Osteoblast (primary cell): Measurements from ENCODE around the gene PDE10A. TPM values are rescaled to one million over a fixed set of nuclear protein-coding genes. Genes with fewer than 3 reads are reported as not detected.

ENCODE experiments used
- DNase-seq: peaks from one replicate; pipeline ENCODE4 v3.0.0; 2011; ENCODE audit warnings: low spot score, mixed read lengths; ENCODE audit not compliant: insufficient read length; ENCODE audit errors: missing footprints
- H2AFZ ChIP-seq: 2 replicates; pipeline ENCODE4 v1.6.0; 2011; ENCODE audit warnings: mild to moderate bottlenecking, low read length
- H3K27ac ChIP-seq: 2 replicates; pipeline ENCODE4 v1.5.1; 2011; ENCODE audit warnings: mild to moderate bottlenecking, low read depth, low read length, moderate library complexity
- H3K27me3 ChIP-seq: 2 replicates; pipeline ENCODE4 v1.6.0; 2012; ENCODE audit warnings: mild to moderate bottlenecking, control low read depth, inconsistent platforms, low read length, moderate library complexity; ENCODE audit not compliant: insufficient read depth
- H3K36me3 ChIP-seq: 2 replicates; pipeline ENCODE4 v1.5.1; 2011; ENCODE audit warnings: mild to moderate bottlenecking, low read length, control low read depth, moderate library complexity; ENCODE audit not compliant: insufficient read depth
- H3K4me1 ChIP-seq: 2 replicates; pipeline ENCODE4 v1.5.1; 2011; ENCODE audit warnings: mild to moderate bottlenecking, low read length, control low read depth, moderate library complexity; ENCODE audit not compliant: insufficient read depth
- H3K4me2 ChIP-seq: 2 replicates; pipeline ENCODE4 v1.6.0; 2011; ENCODE audit warnings: mild to moderate bottlenecking, low read length; ENCODE audit not compliant: insufficient read depth
- H3K4me3 ChIP-seq: fragments of 200-600 bp; sonication (generic); 3 replicates; pipeline ENCODE4 v1.5.1; 2012; ENCODE audit warnings: mild to moderate bottlenecking, low read length, inconsistent platforms; ENCODE audit not compliant: insufficient read depth
- H3K79me2 ChIP-seq: 2 replicates; pipeline ENCODE4 v1.6.0; 2012; ENCODE audit warnings: mild to moderate bottlenecking, low read length, control low read depth, inconsistent platforms; ENCODE audit not compliant: insufficient read depth
- H3K9me3 ChIP-seq: 2 replicates; pipeline ENCODE4 v1.5.1; 2011; ENCODE audit warnings: low read depth, low read length, control low read depth
- H4K20me1 ChIP-seq: 2 replicates; pipeline ENCODE4 v1.6.0; 2012; ENCODE audit warnings: mild to moderate bottlenecking, low read length, control low read depth; ENCODE audit not compliant: insufficient read depth
- CTCF ChIP-seq: IDR thresholded peaks from 2 replicates; pipeline ENCODE4 v1.5.1; 2011; ENCODE audit warnings: mild to moderate bottlenecking, low read depth, low read length, moderate library complexity; ENCODE audit errors: extremely low read depth
- total RNA-seq: library from RNA; depleted of rRNA; stranded (reverse); fragments of >200 nt; gene quantifications from 2 replicates; pipeline ENCODE4 v1.2.3, GENCODE V29; 2012

Gene PDE10A
- total RNA-seq, 1 donor = 3.3 TPM

- Histone ChIP-seq H3K27me3 (no peaks in the 10 kb centered on the region), H3K36me3 (no peaks in the 10 kb centered on the region), H3K79me2 (no peaks in the 10 kb centered on the region), H3K27ac (no peak overlapping the region), H3K4me1 (no peaks in the 10 kb centered on the region), H2AFZ (no peak overlapping the region), H3K4me2 (no peak overlapping the region), H3K4me3 (no peak overlapping the region), H3K9me3 (no peaks in the 10 kb centered on the region), H4K20me1 (no peaks in the 10 kb centered on the region)
- DNase-seq = no peak
- no peak for TF ChIP-seq CTCF
Observed at GRCh38 chr6:165685302-165685701, 22.3 kb upstream of the PDE10A start.

GRCh38 chr6:165684333-165684732 lies 21.3 kb upstream of the PDE10A start:
- Histone ChIP-seq H3K4me3 (no peak overlapping the region), H3K27ac (no peak overlapping the region), H3K4me2 (no peak overlapping the region), H3K27me3 (no peaks in the 10 kb centered on the region), H4K20me1 (no peaks in the 10 kb centered on the region), H3K79me2 (no peaks in the 10 kb centered on the region), H3K4me1 (no peaks in the 10 kb centered on the region), H3K9me3 (no peaks in the 10 kb centered on the region), H3K36me3 (no peaks in the 10 kb centered on the region), H2AFZ (no peak overlapping the region)
- no peak for DNase-seq
- TF ChIP-seq CTCF = no peak

GRCh38 chr6:165680975-165681374 lies 17.9 kb upstream of the PDE10A start:
- Histone ChIP-seq H4K20me1 (no peaks in the 10 kb centered on the region), H3K4me3 (no peak overlapping the region), H3K4me2 (no peak overlapping the region), H3K36me3 (no peaks in the 10 kb centered on the region), H3K4me1 (no peaks in the 10 kb centered on the region), H3K27me3 (no peaks in the 10 kb centered on the region), H2AFZ (no peak overlapping the region), H3K9me3 (no peaks in the 10 kb centered on the region), H3K79me2 (no peaks in the 10 kb centered on the region), H3K27ac (no peak overlapping the region)
- no peak for TF ChIP-seq CTCF
- DNase-seq = no peak

- Histone ChIP-seq H3K9me3 (no peaks in the 10 kb centered on the region), H3K4me2 (no peak overlapping the region), H3K27me3 (no peaks in the 10 kb centered on the region), H2AFZ (no peak overlapping the region), H3K36me3 (no peaks in the 10 kb centered on the region), H3K27ac (no peak overlapping the region), H3K4me1 (no peaks in the 10 kb centered on the region), H4K20me1 (no peaks in the 10 kb centered on the region), H3K79me2 (no peaks in the 10 kb centered on the region), H3K4me3 (no peak overlapping the region)
- TF ChIP-seq CTCF = no peak
- DNase-seq = no peak
Observed at GRCh38 chr6:165679326-165679725, 16.3 kb upstream of the PDE10A start.
